K562 (cell line): Measurements from ENCODE around the gene PRCC. TPM values are rescaled to one million over a fixed set of nuclear protein-coding genes. Genes with fewer than 3 reads are reported as not detected.
A peak's percentile ranks its signal among the peaks of the same experiment; 100 is the strongest.

Experiments used
- ATAC-seq: fragments of 200-7000 bp; cut with Tn5 transposase; 3 replicates; pipeline ENCODE4 v1.9.1; 2020; ENCODE audit warnings: moderate library complexity
- BruUV-seq: library from RNA; stranded (reverse); fragments of 400-500 nt; replicated peaks from 2 replicates; lab custom pipeline; 2021; lab: Mats Ljungman, UMichigan
- CTCF ChIA-PET: fragments of 300-600 bp; formaldehyde crosslinking; extraction: SDS; loops from one replicate; lab custom pipeline; 2021; ENCODE audit warnings: low intra/inter-chr PET ratio; lab: Yijun Ruan, JAX
- POLR2A ChIA-PET: fragments of 300-600, 350-650 bp; sonication (Branson Sonifier 250); formaldehyde crosslinking; extraction: SDS; loops from one replicate; lab custom pipeline; 2021; ENCODE audit warnings: antibody characterized with exemption, inconsistent platforms; lab: Yijun Ruan, JAX
- DNase-seq, 4 experiments: peaks; one replicate each; pipeline versions ENCODE4 v3.0.0 to v3.0.0-alpha.2; 2011 to 2018; ENCODE audit warnings: low spot score in 3 of 4, mixed read lengths in 3 of 4; ENCODE audit errors: extremely low read depth in 1 of 4
- FAIRE-seq: peaks from 2 replicates; lab custom pipeline; 2011; peaks lifted over from hg19 to GRCh38; lab: Jason Lieb, UNC
- H2AFZ ChIP-seq: 2 replicates; pipeline ENCODE4 v1.6.0; 2011; ENCODE audit warnings: low read depth, low read length, control low read depth, inconsistent platforms
- H3K27ac ChIP-seq: fragments of 200-600 bp; 3 replicates; pipeline ENCODE4 v1.8.0; 2011; ENCODE audit warnings: low read depth, mild to moderate bottlenecking, control low read depth, inconsistent platforms, low read length, moderate library complexity, mixed read lengths; ENCODE audit errors: extremely low read depth
- H3K27me3 ChIP-seq, 2 experiments: fragments of 300-600 bp in 1 of 2; 2 replicates in 1 of 2; 3 replicates in 1 of 2; pipeline versions ENCODE4 v1.6.0 to v1.8.0; 2011; ENCODE audit warnings: inconsistent platforms in 2 of 2, low read length in 2 of 2, mild to moderate bottlenecking in 1 of 2, mixed read lengths in 1 of 2, moderate library complexity in 1 of 2; ENCODE audit not compliant: control insufficient read depth in 2 of 2, insufficient read depth in 2 of 2
- H3K36me3 ChIP-seq: fragments of 300-600 bp; 3 replicates; pipeline ENCODE4 v1.8.0; 2011; ENCODE audit warnings: mild to moderate bottlenecking, low read length, inconsistent platforms; ENCODE audit not compliant: control insufficient read depth, insufficient read depth
- H3K4me1 ChIP-seq, 2 experiments: fragments of 200-600 bp in 1 of 2; replicated peaks in 1 of 2; 2 replicates in 1 of 2; 3 replicates in 1 of 2; pipeline versions ENCODE4 v1.5.1 to v1.8.0; 2011; ENCODE audit warnings: inconsistent platforms in 2 of 2, low read length in 2 of 2, mild to moderate bottlenecking in 1 of 2, mixed read lengths in 1 of 2, moderate library complexity in 1 of 2; ENCODE audit not compliant: control insufficient read depth in 2 of 2, insufficient read depth in 2 of 2
- H3K4me2 ChIP-seq: 2 replicates; pipeline ENCODE4 v1.6.1; 2011; ENCODE audit warnings: low read length, control low read depth, inconsistent platforms, mixed read lengths; ENCODE audit not compliant: insufficient read depth
- H3K4me3 ChIP-seq: fragments of 200-600 bp; sonication (generic), shearing (Covaris generic); 2 replicates; pipeline ENCODE4 v1.5.1; 2016; ENCODE audit warnings: control low read depth, inconsistent platforms
- H3K79me2 ChIP-seq: fragments of 200-600 bp; 3 replicates; pipeline ENCODE4 v1.8.0; 2011; ENCODE audit warnings: low read length, inconsistent platforms; ENCODE audit not compliant: control insufficient read depth, insufficient read depth
- H3K9ac ChIP-seq, 2 experiments: 2 replicates each; pipeline versions ENCODE4 v1.6.0 to v1.6.1; 2011; ENCODE audit warnings: low read depth in 2 of 2, low read length in 2 of 2, control low read depth in 1 of 2, inconsistent platforms in 1 of 2, mild to moderate bottlenecking in 1 of 2, mixed read lengths in 1 of 2; ENCODE audit not compliant: insufficient read depth in 1 of 2
- H3K9me1 ChIP-seq: one replicate; pipeline ENCODE4 v1.6.0; 2011; ENCODE audit warnings: inconsistent platforms, mild to moderate bottlenecking, low read length, moderate library complexity; ENCODE audit not compliant: control insufficient read depth, insufficient read depth
- H3K9me3 ChIP-seq: replicated peaks from 2 replicates; pipeline ENCODE4 v1.5.1; 2011; ENCODE audit warnings: low read depth, low read length, inconsistent platforms; ENCODE audit not compliant: control insufficient read depth, insufficient read depth
- H4K20me1 ChIP-seq: replicated peaks from 2 replicates; pipeline ENCODE4 v1.6.1; 2011; ENCODE audit warnings: low read length, inconsistent platforms, mixed read lengths; ENCODE audit not compliant: control insufficient read depth, insufficient read depth
- CEBPG ChIP-seq, 3 experiments: fragments of 200-800 bp in 1 of 3; sonication (Bioruptor generic) in 1 of 3; sonication (generic) in 1 of 3; formaldehyde crosslinking in 1 of 3; IDR thresholded peaks in 2 of 3; conservative IDR thresholded peaks in 1 of 3; 2 replicates each; pipeline versions ENCODE4 v1.6.1 to v1.8.0; 2016 to 2022; ENCODE audit warnings: missing compliant biosample characterization in 2 of 3, missing genetic modification characterization in 2 of 3, mild to moderate bottlenecking in 1 of 3, missing genetic modification reagents in 1 of 3
- EGR1 ChIP-seq: fragments of 450-650 bp; conservative IDR thresholded peaks from 2 replicates; pipeline ENCODE4 v1.6.1; 2017; ENCODE audit warnings: mild to moderate bottlenecking
- FOXP1 ChIP-seq: sonication (generic); formaldehyde crosslinking; IDR thresholded peaks from 2 replicates; pipeline ENCODE4 v1.8.0; 2022; ENCODE audit warnings: mild to moderate bottlenecking, missing genetic modification reagents
- GATAD2A ChIP-seq: fragments of 450-650 bp; IDR thresholded peaks from 2 replicates; pipeline ENCODE4 v1.6.1; 2017
- ZNF311 ChIP-seq: fragments of 250-450 bp; sonication (Bioruptor Pico); IDR thresholded peaks from 2 replicates; pipeline ENCODE4 v1.4.0; 2020; ENCODE audit warnings: mild to moderate bottlenecking, moderate library complexity
- ZSCAN32 ChIP-seq: fragments of 450-650 bp; formaldehyde crosslinking; IDR thresholded peaks from 2 replicates; pipeline ENCODE4 v1.4.0; 2020; ENCODE audit warnings: mild to moderate bottlenecking, moderate library complexity
- WGBS: fragments of 100-300 bp; shearing (Covaris generic); methylation state at CpG from one replicate; pipeline ENCODE4 v1.1.6; 2016; ENCODE audit warnings: low coverage, mixed read lengths; ENCODE audit not compliant: insufficient coverage; ENCODE audit errors: missing lambda C conversion rate; 5-methylcytosine and 5-hydroxymethylcytosine counted together
- in situ Hi-C: fragments of 300-500 bp; cut with MboI; formaldehyde crosslinking; loops from 4 replicates; pipeline ENCODE4 v1.15.0; 2018; ENCODE audit warnings: inconsistent platforms, mixed read lengths
- intact Hi-C: fragments of 100-400 bp; cut with micrococcal nuclease; formaldehyde crosslinking; loops from 2 replicates; pipeline ENCODE4 v1.14.2; 2022
- polyA plus RNA-seq, 8 experiments: library from polyadenylated mRNA; depleted of rRNA in 4 of 8; stranded (reverse) in 5 of 8; unstranded in 3 of 8; fragments of >200 nt; fragmentation: Nextera tagmentation in 2 of 8; fragmentation: Illumina TruSeq in 1 of 8; extraction: Ambion mirVana in 2 of 8; extraction: Trizol in 1 of 8; gene quantifications; 2 replicates each; pipeline versions ENCODE4 v1.2.1 to v1.2.3, GENCODE V29; 2011 to 2014; ENCODE audit warnings: inconsistent platforms in 1 of 8, missing spikeins in 1 of 8
- total RNA-seq, 7 experiments: library from RNA; depleted of rRNA in 6 of 7; stranded (reverse); fragments of >200 nt in 6 of 7; fragmentation: Illumina TruSeq in 2 of 7; extraction: Trizol in 2 of 7; gene quantifications; 2 replicates each; pipeline versions ENCODE4 v1.2.1 to v1.2.3, GENCODE V29; 2011 to 2021; ENCODE audit warnings: low replicate concordance in 1 of 7
- TF ChIP-seq, protein P1 (sequence below): sonication (generic); formaldehyde crosslinking; IDR thresholded peaks from 2 replicates; pipeline ENCODE4 v1.8.1; 2023; ENCODE audit warnings: mild to moderate bottlenecking, missing genetic modification reagents
- TF ChIP-seq, protein P2 (sequence below): fragments of 250-450 bp; sonication (Bioruptor Pico); IDR thresholded peaks from 2 replicates; pipeline ENCODE4 v1.4.0; 2020; ENCODE audit warnings: mild to moderate bottlenecking, moderate library complexity

The PRCC gene
- total and polyA plus RNA-seq, 9 of the 15 experiments (the other 6 are each of a cell fraction or from before 2014, with no cell fraction given), result 23.9 to 201 (median 41.1) TPM

- Histone ChIP-seq H3K4me2 (no peak overlapping the region), H3K9me3 (no peaks in the 10 kb centered on the region), H3K27ac (no peak overlapping the region), H3K79me2 (no peaks in the 10 kb centered on the region), H3K36me3 (no peaks in the 10 kb centered on the region), H3K9ac (peak overlapping the region in 1 of 2 experiments; percentile 60; a peak in 1 of 4 replicates), H4K20me1 (no peaks in the 10 kb centered on the region), H2AFZ (0 out of 2 replicates have a peak overlapping the region, but pooled peaks have one; percentile 73), H3K9me1 (no peaks in the 10 kb centered on the region), H3K4me3 (no peak overlapping the region), H3K27me3 (0 out of 5 replicates have a peak, but pooled peaks cover 0 to 13% of the 10 kb centered on the region in 2 experiments), H3K4me1 (peaks cover 9 to 26% of the 10 kb centered on the region in 2 experiments; a peak in 4 of 5 replicates)
- FAIRE-seq (no peak), DNase-seq (peak; percentile 34 to 89 (median 76)), ATAC-seq (peak; percentile 59)
- CTCF ChIA-PET, result no interaction called here
- intact Hi-C loops, result no loop called here
- in situ Hi-C loops, result no loop called here
- 59% methylated on average over 33 of the region's 69 CpGs for WGBS
- POLR2A ChIA-PET, result interaction anchor here (1.1 kb wide), 1 partner anchor 14 kb away, joined by 4 read pairs; no protein-coding TSS in a partner anchor
- no TSS peak for BruUV-seq
- TF ChIP-seq GATAD2A, result no peak
- no peak for TF ChIP-seq CEBPG (CRISPR knock-in tag; IDR thresholded peaks at IDR 0.05)
- TF ChIP-seq CEBPG (tag; conservative IDR thresholded peaks at IDR 0.05 in 1 of 2, IDR thresholded peaks at IDR 0.05 in 1 of 2), result no peak
- no peak for TF ChIP-seq ZSCAN32 (CRISPR knock-in tag)
- TF ChIP-seq, protein P1, sequence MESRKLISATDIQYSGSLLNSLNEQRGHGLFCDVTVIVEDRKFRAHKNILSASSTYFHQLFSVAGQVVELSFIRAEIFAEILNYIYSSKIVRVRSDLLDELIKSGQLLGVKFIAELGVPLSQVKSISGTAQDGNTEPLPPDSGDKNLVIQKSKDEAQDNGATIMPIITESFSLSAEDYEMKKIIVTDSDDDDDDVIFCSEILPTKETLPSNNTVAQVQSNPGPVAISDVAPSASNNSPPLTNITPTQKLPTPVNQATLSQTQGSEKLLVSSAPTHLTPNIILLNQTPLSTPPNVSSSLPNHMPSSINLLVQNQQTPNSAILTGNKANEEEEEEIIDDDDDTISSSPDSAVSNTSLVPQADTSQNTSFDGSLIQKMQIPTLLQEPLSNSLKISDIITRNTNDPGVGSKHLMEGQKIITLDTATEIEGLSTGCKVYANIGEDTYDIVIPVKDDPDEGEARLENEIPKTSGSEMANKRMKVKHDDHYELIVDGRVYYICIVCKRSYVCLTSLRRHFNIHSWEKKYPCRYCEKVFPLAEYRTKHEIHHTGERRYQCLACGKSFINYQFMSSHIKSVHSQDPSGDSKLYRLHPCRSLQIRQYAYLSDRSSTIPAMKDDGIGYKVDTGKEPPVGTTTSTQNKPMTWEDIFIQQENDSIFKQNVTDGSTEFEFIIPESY, result peak; percentile 96
- TF ChIP-seq ZNF311, result no peak
- TF ChIP-seq EGR1, result peak; percentile 29; the same call in 1 of the 2 replicates
- TF ChIP-seq FOXP1 (CRISPR knock-in tag), result no peak
- TF ChIP-seq, protein P2, sequence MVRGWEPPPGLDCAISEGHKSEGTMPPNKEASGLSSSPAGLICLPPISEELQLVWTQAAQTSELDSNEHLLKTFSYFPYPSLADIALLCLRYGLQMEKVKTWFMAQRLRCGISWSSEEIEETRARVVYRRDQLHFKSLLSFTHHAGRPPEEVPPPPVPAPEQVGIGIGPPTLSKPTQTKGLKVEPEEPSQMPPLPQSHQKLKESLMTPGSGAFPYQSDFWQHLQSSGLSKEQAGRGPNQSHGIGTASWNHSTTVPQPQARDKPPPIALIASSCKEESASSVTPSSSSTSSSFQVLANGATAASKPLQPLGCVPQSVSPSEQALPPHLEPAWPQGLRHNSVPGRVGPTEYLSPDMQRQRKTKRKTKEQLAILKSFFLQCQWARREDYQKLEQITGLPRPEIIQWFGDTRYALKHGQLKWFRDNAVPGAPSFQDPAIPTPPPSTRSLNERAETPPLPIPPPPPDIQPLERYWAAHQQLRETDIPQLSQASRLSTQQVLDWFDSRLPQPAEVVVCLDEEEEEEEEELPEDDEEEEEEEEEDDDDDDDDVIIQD (CRISPR knock-in tag), result no peak
These were observed 78.0 kb downstream of the PRCC start for GRCh38 chr1:156845055-156845952.
